HG03103 (cell line): ENCODE results near the gene SBF1.

Experiments
- ATAC-seq: cut with Tn5 transposase; IDR thresholded peaks from one replicate; pipeline ENCODE4 v1.9.1; 2021; ENCODE audit warnings: low read depth; ENCODE audit not compliant: unreplicated experiment

SBF1 gene

GRCh38 chr22:50506611-50507420 lies 32.0 kb upstream of the SBF1 start:
- no peak for ATAC-seq

GRCh38 chr22:50505776-50506610 lies 31.2 kb upstream of the SBF1 start:
- ATAC-seq = no peak

GRCh38 chr22:50505276-50505775 lies 30.5 kb upstream of the SBF1 start:
- no peak for ATAC-seq

- ATAC-seq = no peak
Observed at GRCh38 chr22:50504369-50505211, 29.8 kb upstream of the SBF1 start.

- no peak for ATAC-seq
Observed at GRCh38 chr22:50503475-50504145, 28.8 kb upstream of the SBF1 start.

GRCh38 chr22:50502628-50503474 lies 28.0 kb upstream of the SBF1 start:
- no peak for ATAC-seq

GRCh38 chr22:50502096-50502495 lies 27.3 kb upstream of the SBF1 start:
- no peak for ATAC-seq

GRCh38 chr22:50500452-50500851 lies 25.6 kb upstream of the SBF1 start:
- ATAC-seq = no peak

GRCh38 chr22:50498322-50498890 lies 23.6 kb upstream of the SBF1 start:
- ATAC-seq = no peak

GRCh38 chr22:50497093-50497492 lies 22.3 kb upstream of the SBF1 start:
- ATAC-seq = no peak

- no peak for ATAC-seq
Observed at GRCh38 chr22:50490531-50491308, 15.9 kb upstream of the SBF1 start.

- ATAC-seq = no peak
Observed at GRCh38 chr22:50489363-50490243, 14.8 kb upstream of the SBF1 start.

GRCh38 chr22:50488886-50489285 lies 14.1 kb upstream of the SBF1 start:
- ATAC-seq = no peak

GRCh38 chr22:50488006-50488677 lies 13.3 kb upstream of the SBF1 start:
- no peak for ATAC-seq

GRCh38 chr22:50487290-50488005 lies 12.6 kb upstream of the SBF1 start:
- no peak for ATAC-seq
